ENCODE data around the gene ZNF467.

ZNF467 gene

DNA sequence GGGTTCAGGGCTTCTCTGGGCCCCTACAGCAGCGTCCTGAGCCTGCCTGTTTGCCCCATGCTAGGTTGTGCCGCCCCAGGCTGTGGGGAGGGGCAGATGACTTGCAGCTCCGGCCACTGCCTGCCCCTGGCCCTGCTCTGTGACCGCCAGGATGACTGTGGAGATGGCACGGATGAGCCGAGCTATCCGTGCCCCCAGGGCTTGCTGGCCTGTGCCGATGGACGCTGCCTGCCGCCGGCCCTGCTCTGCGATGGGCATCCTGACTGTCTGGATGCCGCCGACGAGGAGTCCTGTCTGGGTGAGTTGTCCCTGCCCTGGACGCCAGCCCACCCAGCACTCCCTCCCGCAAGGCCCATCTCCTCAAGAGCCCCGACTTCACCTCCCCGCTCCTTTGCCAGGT is 15.7 kb upstream of the ZNF467 start:
- FAIRE-seq (no peak), DNase-seq (ENCODE audit: insufficient read length, low spot score) (no peak)
- TF ChIP-seq, protein P1, sequence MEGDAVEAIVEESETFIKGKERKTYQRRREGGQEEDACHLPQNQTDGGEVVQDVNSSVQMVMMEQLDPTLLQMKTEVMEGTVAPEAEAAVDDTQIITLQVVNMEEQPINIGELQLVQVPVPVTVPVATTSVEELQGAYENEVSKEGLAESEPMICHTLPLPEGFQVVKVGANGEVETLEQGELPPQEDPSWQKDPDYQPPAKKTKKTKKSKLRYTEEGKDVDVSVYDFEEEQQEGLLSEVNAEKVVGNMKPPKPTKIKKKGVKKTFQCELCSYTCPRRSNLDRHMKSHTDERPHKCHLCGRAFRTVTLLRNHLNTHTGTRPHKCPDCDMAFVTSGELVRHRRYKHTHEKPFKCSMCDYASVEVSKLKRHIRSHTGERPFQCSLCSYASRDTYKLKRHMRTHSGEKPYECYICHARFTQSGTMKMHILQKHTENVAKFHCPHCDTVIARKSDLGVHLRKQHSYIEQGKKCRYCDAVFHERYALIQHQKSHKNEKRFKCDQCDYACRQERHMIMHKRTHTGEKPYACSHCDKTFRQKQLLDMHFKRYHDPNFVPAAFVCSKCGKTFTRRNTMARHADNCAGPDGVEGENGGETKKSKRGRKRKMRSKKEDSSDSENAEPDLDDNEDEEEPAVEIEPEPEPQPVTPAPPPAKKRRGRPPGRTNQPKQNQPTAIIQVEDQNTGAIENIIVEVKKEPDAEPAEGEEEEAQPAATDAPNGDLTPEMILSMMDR (IDR thresholded peaks at IDR 0.05; ENCODE audit: insufficient read depth, missing control alignments) = no peak

DNA sequence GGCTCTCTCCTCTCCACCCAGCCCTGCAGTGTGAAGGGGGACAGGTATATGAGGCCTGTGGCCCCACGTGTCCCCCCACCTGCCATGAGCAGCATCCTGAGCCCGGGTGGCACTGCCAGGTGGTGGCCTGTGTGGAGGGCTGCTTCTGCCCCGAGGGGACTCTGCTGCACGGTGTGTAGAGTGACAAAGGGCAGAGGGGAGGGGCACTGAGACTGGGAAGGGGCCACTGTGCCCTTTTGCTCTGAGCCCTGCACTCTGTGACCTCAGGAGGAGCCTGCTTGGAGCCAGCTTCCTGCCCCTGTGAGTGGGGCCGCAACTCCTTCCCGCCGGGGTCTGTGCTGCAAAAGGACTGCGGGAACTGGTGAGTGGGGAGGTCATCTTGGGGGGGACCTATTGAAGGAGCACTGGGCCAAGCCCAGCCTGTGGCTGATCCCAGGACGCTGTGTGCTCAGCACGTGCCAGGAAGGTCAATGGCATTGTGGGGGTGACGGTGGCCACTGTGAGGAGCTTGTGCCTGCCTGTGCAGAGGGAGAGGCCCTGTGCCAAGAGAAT is 15.0 kb upstream of the ZNF467 start:
- FAIRE-seq (no peak), DNase-seq (ENCODE audit: insufficient read length, low spot score) (no peak)
- TF ChIP-seq, protein P1 (IDR thresholded peaks at IDR 0.05; ENCODE audit: insufficient read depth, missing control alignments) = no peak

DNA sequence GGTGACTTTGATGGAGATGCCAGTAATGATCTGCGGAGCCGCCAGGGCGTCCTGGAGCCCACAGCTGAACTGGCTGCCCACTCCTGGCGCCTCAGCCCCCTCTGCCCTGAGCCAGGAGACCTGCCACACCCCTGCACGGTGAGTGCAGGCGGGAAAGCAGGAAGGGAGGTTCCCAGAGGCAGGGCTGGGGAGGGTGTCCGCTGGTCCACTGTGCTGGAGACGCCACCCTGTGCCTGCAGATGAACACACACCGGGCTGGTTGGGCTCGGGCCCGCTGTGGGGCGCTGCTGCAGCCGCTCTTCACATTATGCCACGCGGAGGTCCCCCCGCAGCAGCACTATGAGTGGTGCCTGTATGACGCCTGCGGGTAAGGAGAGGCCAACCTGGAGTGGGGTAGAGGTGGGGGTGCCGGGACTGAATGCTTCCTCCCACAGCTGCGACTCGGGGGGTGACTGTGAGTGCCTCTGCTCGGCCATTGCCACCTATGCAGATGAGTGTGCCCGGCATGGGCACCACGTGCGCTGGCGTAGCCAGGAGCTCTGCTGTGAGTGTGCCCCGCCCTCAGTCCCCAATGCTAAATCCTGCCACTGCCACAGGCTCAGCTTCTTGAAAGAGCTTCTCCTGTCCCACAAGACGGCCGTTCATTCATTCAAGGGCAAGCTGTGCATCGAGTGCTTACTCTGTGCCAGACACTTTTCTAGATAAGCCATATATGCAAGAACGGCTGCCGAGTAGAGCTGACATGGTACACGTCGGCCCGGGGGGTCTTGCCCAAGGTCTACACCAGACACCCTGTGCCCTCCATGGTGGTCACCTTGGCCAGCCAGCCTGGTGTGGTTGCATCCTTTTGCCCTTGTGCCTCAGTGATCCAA is 14.3 kb upstream of the ZNF467 start:
- TF ChIP-seq, protein P1 (IDR thresholded peaks at IDR 0.05; ENCODE audit: insufficient read depth, missing control alignments) = no peak
- DNase-seq (ENCODE audit: insufficient read length, low spot score) (no peak), FAIRE-seq (no peak)

DNA sequence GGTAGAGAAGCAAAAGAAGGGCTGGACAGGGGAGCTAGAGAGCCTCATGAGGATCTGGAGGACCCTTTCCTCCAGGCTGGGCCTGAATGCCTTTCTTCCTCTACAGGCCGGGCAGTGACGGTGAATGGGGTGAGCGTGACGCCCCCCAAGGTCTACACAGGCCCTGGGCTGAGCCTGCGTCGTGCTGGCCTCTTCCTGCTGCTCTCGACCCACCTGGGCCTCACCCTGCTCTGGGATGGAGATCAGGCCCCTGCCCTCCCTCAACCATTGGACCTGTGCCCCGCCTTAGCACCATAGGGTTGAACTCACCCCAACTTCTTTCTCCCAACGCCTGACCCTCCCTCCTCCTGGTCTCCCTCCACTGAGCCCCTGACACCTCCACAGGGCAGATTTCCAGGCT is 12.6 kb upstream of the ZNF467 start:
- TF ChIP-seq, protein P1 (IDR thresholded peaks at IDR 0.05; ENCODE audit: insufficient read depth, missing control alignments) = no peak
- DNase-seq (ENCODE audit: insufficient read length, low spot score) (no peak), FAIRE-seq (no peak)

DNA sequence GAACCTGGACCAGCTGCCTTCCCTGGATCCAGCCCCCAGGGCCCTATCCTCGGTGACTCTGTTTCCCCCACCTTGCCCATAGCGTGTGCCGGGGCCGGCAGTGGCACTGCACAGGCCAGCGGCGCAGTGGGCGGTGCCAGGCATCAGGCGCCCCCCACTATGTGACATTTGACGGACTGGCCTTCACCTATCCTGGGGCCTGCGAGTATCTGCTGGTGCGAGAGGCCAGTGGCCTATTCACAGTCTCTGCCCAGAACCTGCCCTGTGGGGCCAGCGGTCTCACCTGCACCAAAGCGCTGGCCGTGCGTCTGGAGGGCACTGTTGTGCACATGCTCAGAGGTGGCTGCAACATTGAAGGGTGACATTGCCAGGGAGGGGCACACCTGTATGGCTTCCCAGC is 12.0 kb upstream of the ZNF467 start:
- FAIRE-seq (no peak), DNase-seq (ENCODE audit: insufficient read length, low spot score) (no peak)
- TF ChIP-seq, protein P1 (IDR thresholded peaks at IDR 0.05; ENCODE audit: insufficient read depth, missing control alignments) = no peak

DNA sequence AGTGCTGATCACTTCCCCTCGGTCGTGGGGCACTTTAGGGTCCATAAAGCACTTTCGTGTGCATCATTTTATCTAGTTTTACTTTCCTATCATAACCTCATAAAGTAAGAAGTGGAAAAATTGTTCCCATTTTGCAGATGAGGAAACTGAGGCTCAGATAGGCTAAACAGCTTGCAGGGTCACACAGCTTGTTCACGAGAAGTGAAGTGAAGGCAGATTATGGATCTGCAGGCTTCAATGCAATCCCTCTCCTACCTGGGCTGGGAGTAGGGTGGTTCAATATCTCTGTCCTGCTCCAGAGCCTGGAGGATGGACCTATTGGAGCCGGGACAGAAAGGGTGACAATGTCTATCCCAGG is 10.8 kb upstream of the ZNF467 start:
- TF ChIP-seq, protein P1 (IDR thresholded peaks at IDR 0.05; ENCODE audit: insufficient read depth, missing control alignments) = no peak
- DNase-seq (ENCODE audit: insufficient read length, low spot score) = no peak
- no peak for FAIRE-seq

Measured in D721Med (cell line).